Fibroblast of lung (primary cell): Measurements from ENCODE around the gene CAVIN2. TPM values are rescaled to one million over a fixed set of nuclear protein-coding genes. Genes with fewer than 3 reads are reported as not detected.
"Not testable (repeated sequence)": the region's sequence is repeated elsewhere in the genome, so short reads cannot be mapped to it uniquely, and the experiment has no call there.

Experiments used
- DNase-seq, 2 donors: peaks; one replicate each; pipeline versions ENCODE4 v3.0.0 to v3.0.0-alpha.2; 2010; ENCODE audit warnings: low read depth in 2 of 2
- H2AFZ ChIP-seq: 2 replicates; pipeline ENCODE4 v1.5.1; 2012; ENCODE audit warnings: low read length, control low read depth, inconsistent platforms
- H3K27ac ChIP-seq: 2 replicates; pipeline ENCODE4 v1.5.1; 2011; ENCODE audit warnings: low read length, control low read depth; ENCODE audit not compliant: insufficient read depth
- H3K27me3 ChIP-seq: 2 replicates; pipeline ENCODE4 v1.5.1; 2011; ENCODE audit warnings: mild to moderate bottlenecking, low read length; ENCODE audit not compliant: control insufficient read depth, insufficient read depth
- H3K36me3 ChIP-seq: 2 replicates; pipeline ENCODE4 v1.5.1; 2011; ENCODE audit warnings: low read length; ENCODE audit not compliant: control insufficient read depth, insufficient read depth
- H3K4me1 ChIP-seq: 2 replicates; pipeline ENCODE4 v1.5.1; 2011; ENCODE audit warnings: low read length; ENCODE audit not compliant: control insufficient read depth, insufficient read depth; ENCODE audit errors: extremely low read depth
- H3K4me2 ChIP-seq: 2 replicates; pipeline ENCODE4 v1.5.1; 2011; ENCODE audit warnings: low read length, control low read depth; ENCODE audit not compliant: insufficient read depth; ENCODE audit errors: extremely low read depth
- H3K4me3 ChIP-seq, 4 experiments: fragments of 200-600 bp in 1 of 4; sonication (generic) in 1 of 4; replicated peaks in 1 of 4; 2 replicates each; pipeline ENCODE4 v1.5.1; 2011 to 2016; ENCODE audit warnings: low read length in 4 of 4, low read depth in 3 of 4, mild to moderate bottlenecking in 3 of 4, control low read depth in 2 of 4, inconsistent platforms in 1 of 4, mixed read lengths in 1 of 4; ENCODE audit not compliant: insufficient read depth in 1 of 4; ENCODE audit errors: control extremely low read depth in 1 of 4
- H3K79me2 ChIP-seq: 2 replicates; pipeline ENCODE4 v1.5.1; 2012; ENCODE audit warnings: mild to moderate bottlenecking, low read length, inconsistent platforms; ENCODE audit not compliant: control insufficient read depth, insufficient read depth
- H3K9ac ChIP-seq: 2 replicates; pipeline ENCODE4 v1.5.1; 2011; ENCODE audit warnings: mild to moderate bottlenecking, low read length, control low read depth; ENCODE audit not compliant: insufficient read depth
- H3K9me3 ChIP-seq: 2 replicates; pipeline ENCODE4 v1.5.1; 2012; ENCODE audit warnings: low read depth, low read length; ENCODE audit not compliant: control insufficient read depth, insufficient read depth
- H4K20me1 ChIP-seq: 2 replicates; pipeline ENCODE4 v1.5.1; 2011; ENCODE audit warnings: low read length; ENCODE audit not compliant: control insufficient read depth, insufficient read depth; ENCODE audit errors: extremely low read depth
- CTCF ChIP-seq, 2 donors: IDR thresholded peaks in 1 of 2; conservative IDR thresholded peaks in 1 of 2; 1 replicate in 1 of 2; 2 replicates in 1 of 2; pipeline ENCODE4 v1.5.1; 2011 to 2012; ENCODE audit warnings: low read length in 2 of 2, control low read depth in 1 of 2, inconsistent platforms in 1 of 2, low read depth in 1 of 2, mild to moderate bottlenecking in 1 of 2
- EZH2 ChIP-seq: IDR thresholded peaks from 2 replicates; pipeline ENCODE4 v1.5.1; 2012; ENCODE audit warnings: low read length, control low read depth, mild to moderate bottlenecking; ENCODE audit errors: missing control alignments
- polyA plus RNA-seq, 2 donors: library from polyadenylated mRNA; depleted of rRNA in 1 of 2; stranded (reverse) in 1 of 2; unstranded in 1 of 2; fragments of >200 nt; gene quantifications; 2 replicates each; pipeline ENCODE4 v1.2.1, GENCODE V29; 2011 to 2012; ENCODE audit warnings: missing spikeins in 1 of 2
- total RNA-seq: library from RNA; depleted of rRNA; stranded (reverse); fragments of >200 nt; gene quantifications from 2 replicates; pipeline ENCODE4 v1.2.1, GENCODE V29; 2014

The CAVIN2 gene
- total and polyA plus RNA-seq, 2 donors (not counting 1 experiment from before 2014, with no cell fraction given): 25.1 to 28.1 TPM

GRCh38 chr2:191786694-191787093 lies 60.2 kb downstream of the CAVIN2 start:
- DNase-seq: peak in 1 of 2 donors; percentile 84
- Histone ChIP-seq H3K4me3 (no peak overlapping the region), H3K4me1 (no peaks in the 10 kb centered on the region), H3K4me2 (no peak overlapping the region), H3K36me3 (no peaks in the 10 kb centered on the region), H3K9ac (no peak overlapping the region), H3K27ac (no peak overlapping the region), H3K9me3 (no peaks in the 10 kb centered on the region), H3K27me3 (peaks cover 3% of the 10 kb centered on the region), H2AFZ (no peak overlapping the region), H3K79me2 (no peaks in the 10 kb centered on the region), H4K20me1 (no peaks in the 10 kb centered on the region)
- TF ChIP-seq CTCF (conservative IDR thresholded peaks at IDR 0.05 in 1 of 2, IDR thresholded peaks at IDR 0.05 in 1 of 2; ENCODE audit: low read depth in 1 of 2, low read length in 2 of 2) (no peak), EZH2 (no peak)

GRCh38 chr2:191785651-191786050 lies 61.2 kb downstream of the CAVIN2 start:
- not testable (repeated sequence) for H4K20me1 ChIP-seq, H3K9ac ChIP-seq, H3K79me2 ChIP-seq, H3K27me3 ChIP-seq, H3K36me3 ChIP-seq, H3K9me3 ChIP-seq, DNase-seq, H3K27ac ChIP-seq, H3K4me3 ChIP-seq, H2AFZ ChIP-seq, H3K4me1 ChIP-seq, H3K4me2 ChIP-seq

Other genes starting within 250 kb of the CAVIN2 start
- 77.8 and 117 TPM in 2 replicates for gene NABP1, start 169.0 kb downstream of the CAVIN2 start, total RNA-seq
- gene NABP1, start 169.0 kb downstream of the CAVIN2 start, polyA plus RNA-seq: 64.2 and 123 TPM in 2 replicates